HCT116 (cell line): ENCODE results near the gene RNF113B. TPM values are rescaled to one million over a fixed set of nuclear protein-coding genes. Genes with fewer than 3 reads are reported as not detected.

Source experiments
- ATAC-seq: fragments of 200-7000 bp; cut with Tn5 transposase; 2 replicates; pipeline ENCODE4 v1.9.1; 2020; ENCODE audit warnings: mild to moderate bottlenecking, moderate library complexity
- BruUV-seq: library from RNA; stranded (reverse); fragments of 400-500 nt; replicated peaks from 2 replicates; lab custom pipeline; 2021; lab: Mats Ljungman, UMichigan
- CTCF ChIA-PET: fragments of 300-600 bp; sonication (Branson Sonifier 250); formaldehyde crosslinking; loops from one replicate; lab custom pipeline; 2021; ENCODE audit warnings: antibody characterized with exemption; lab: Charles Lee
- POLR2A ChIA-PET: fragments of 300-600, 350-600 bp; sonication (Branson Sonifier 250); formaldehyde crosslinking; loops from one replicate; lab custom pipeline; 2021; ENCODE audit warnings: antibody characterized with exemption; lab: Charles Lee
- RAD21 ChIA-PET, 2 experiments: fragments of 300-600 bp; sonication (Branson Sonifier 250); formaldehyde crosslinking; loops; one replicate each; lab custom pipeline; 2023; ENCODE audit warnings: low total read pairs in 2 of 2; ENCODE audit not compliant: uncharacterized antibody in 2 of 2, unreplicated experiment in 2 of 2, low non-redundant PET in 1 of 2; lab: Charles Lee
- DNase-seq: peaks from one replicate; pipeline ENCODE4 v3.0.0-alpha.2; 2010; ENCODE audit warnings: low read depth, low spot score
- H2AFZ ChIP-seq: fragments of 200-600 bp; shearing (Covaris generic), sonication (generic); 2 replicates; pipeline ENCODE4 v1.6.1; 2017; ENCODE audit warnings: low read depth, mixed run types, mixed read lengths, antibody characterized with exemption, low read length; ENCODE audit not compliant: poor library complexity, severe bottlenecking
- H3K27ac ChIP-seq: 2 replicates; pipeline ENCODE4 v1.5.1; 2012; ENCODE audit warnings: low read depth, low read length
- H3K27me3 ChIP-seq: fragments of 200-600 bp; sonication (generic); 2 replicates; pipeline ENCODE4 v1.6.1; 2016; ENCODE audit warnings: mixed run types, low read length, mixed read lengths; ENCODE audit not compliant: insufficient read depth
- H3K36me3 ChIP-seq, 2 experiments: fragments of 200-500 bp in 1 of 2; fragments of 200-600 bp in 1 of 2; sonication (Bioruptor generic) in 1 of 2; sonication (generic) in 1 of 2; 2 replicates each; pipeline versions ENCODE4 v1.5.1 to v1.6.1; 2014 to 2016; ENCODE audit warnings: low read length in 2 of 2, inconsistent platforms in 1 of 2, mixed read lengths in 1 of 2, mixed run types in 1 of 2; ENCODE audit not compliant: insufficient read depth in 2 of 2, control insufficient read depth in 1 of 2
- H3K4me1 ChIP-seq, 2 experiments: fragments of 200-600 bp in 1 of 2; sonication (generic) in 1 of 2; 2 replicates each; pipeline versions ENCODE4 v1.5.1 to v1.6.1; 2012 to 2017; ENCODE audit warnings: low read length in 2 of 2, inconsistent platforms in 1 of 2, mild to moderate bottlenecking in 1 of 2, mixed read lengths in 1 of 2, mixed run types in 1 of 2, moderate library complexity in 1 of 2; ENCODE audit not compliant: insufficient read depth in 2 of 2, control insufficient read depth in 1 of 2
- H3K4me2 ChIP-seq: fragments of 200-600 bp; sonication (generic); 2 replicates; pipeline ENCODE4 v1.6.1; 2017; ENCODE audit warnings: mixed run types, low read length, mixed read lengths
- H3K4me3 ChIP-seq, 2 experiments: fragments of 200-600 bp in 1 of 2; sonication (generic) in 1 of 2; replicated peaks in 1 of 2; 2 replicates each; pipeline ENCODE4 v1.5.1; 2011 to 2016; ENCODE audit warnings: low read length in 2 of 2, control low read depth in 1 of 2, low read depth in 1 of 2, mild to moderate bottlenecking in 1 of 2, mixed read lengths in 1 of 2, mixed run types in 1 of 2
- H3K79me2 ChIP-seq: fragments of 200-600 bp; sonication (generic); 2 replicates; pipeline ENCODE4 v1.6.1; 2017; ENCODE audit warnings: mild to moderate bottlenecking, mixed run types, low read length, moderate library complexity, mixed read lengths; ENCODE audit not compliant: insufficient read depth
- H3K9ac ChIP-seq: fragments of 200-600 bp; sonication (generic); 2 replicates; pipeline ENCODE4 v1.6.1; 2016; ENCODE audit warnings: low read length, mixed read lengths
- H3K9me2 ChIP-seq: fragments of 200-600 bp; sonication (generic), shearing (Covaris generic); 2 replicates; pipeline ENCODE4 v1.6.1; 2017; ENCODE audit warnings: mixed run types, mild to moderate bottlenecking, moderate library complexity; ENCODE audit not compliant: insufficient read depth
- H3K9me3 ChIP-seq, 2 experiments: fragments of 200-500 bp in 1 of 2; fragments of 200-600 bp in 1 of 2; sonication (Bioruptor generic) in 1 of 2; sonication (generic) in 1 of 2; 2 replicates each; pipeline ENCODE4 v1.6.1; 2014 to 2017; ENCODE audit warnings: low read length in 2 of 2, mixed read lengths in 2 of 2, inconsistent platforms in 1 of 2, low read depth in 1 of 2, mild to moderate bottlenecking in 1 of 2, mixed run types in 1 of 2, moderate library complexity in 1 of 2; ENCODE audit not compliant: control insufficient read depth in 1 of 2, insufficient read depth in 1 of 2
- H4K20me1 ChIP-seq: fragments of 200-600 bp; sonication (generic), shearing (Covaris generic); 2 replicates; pipeline ENCODE4 v1.6.1; 2017; ENCODE audit warnings: mixed run types, mild to moderate bottlenecking, moderate library complexity; ENCODE audit not compliant: insufficient read depth
- EGR1 ChIP-seq: IDR thresholded peaks from 2 replicates; pipeline ENCODE4 v1.6.1; 2012; ENCODE audit warnings: low read depth
- EZH2 ChIP-seq: fragments of 200-600 bp; sonication (generic); IDR thresholded peaks from 2 replicates; pipeline ENCODE4 v1.6.1; 2017; ENCODE audit warnings: antibody characterized with exemption, mixed run types
- MAX ChIP-seq: IDR thresholded peaks from 2 replicates; pipeline ENCODE4 v1.6.1; 2012
- POLR2AphosphoS5 ChIP-seq: IDR thresholded peaks from 2 replicates; pipeline ENCODE4 v1.6.1; 2011; ENCODE audit warnings: mild to moderate bottlenecking, low read depth, low read length, moderate library complexity
- RAD21 ChIP-seq: IDR thresholded peaks from 2 replicates; pipeline ENCODE4 v1.6.1; 2012; ENCODE audit warnings: low read depth, mild to moderate bottlenecking
- SP1 ChIP-seq: IDR thresholded peaks from 2 replicates; pipeline ENCODE4 v1.6.1; 2012; ENCODE audit warnings: low read depth
- intact Hi-C: fragments of 100-400 bp; cut with micrococcal nuclease; formaldehyde crosslinking; loops from 2 replicates; pipeline ENCODE4 v1.10.0; 2022
- total RNA-seq: library from RNA; stranded (reverse); gene quantifications from one replicate; pipeline ENCODE4 v1.2.1, GENCODE V29; 2021; ENCODE audit not compliant: unreplicated experiment

The RNF113B gene
- total RNA-seq, 1 experiment from 2014 or later, result not detected

- BruUV-seq, result no TSS peak
- TF ChIP-seq MAX (peak; percentile 55), EGR1 (peak; percentile 62), POLR2AphosphoS5 (peak; percentile 36), EZH2 (no peak), RAD21 (peak; percentile 34)
- ChIA-PET CTCF (no interaction called here), RAD21 (no interaction called here), POLR2A (no interaction called here)
- Histone ChIP-seq H3K4me3 (peak within 1 kb of the TSS; percentile 51 to 72), H3K79me2 (peaks cover 16% of the 10 kb centered on the region), H4K20me1 (peaks cover 4% of the 10 kb centered on the region; the same call in 1 of the 2 replicates), H3K9ac (peak within 1 kb of the TSS; percentile 65), H3K9me2 (no peaks in the 10 kb centered on the region), H3K4me2 (peak within 1 kb of the TSS; percentile 90), H3K27me3 (no peaks in the 10 kb centered on the region), H3K9me3 (no peaks in the 10 kb centered on the region), H3K36me3 (no peaks in the 10 kb centered on the region), H2AFZ (peak within 1 kb of the TSS; percentile 74), H3K27ac (peak within 1 kb of the TSS; percentile 64; the same call in 1 of the 2 replicates), H3K4me1 (peaks cover 34 to 45% of the 10 kb centered on the region in 2 experiments)
- peak; percentile 89 for ATAC-seq
- intact Hi-C loops, result loop anchor here (2.0 to 10.0 kb wide), 2 partner anchors 288 to 532 kb away; no protein-coding TSS in a partner anchor
- peak; percentile 27 for DNase-seq
These were observed 34.5 kb downstream of the RNF113B start, which contains the start of gene FARP1 for GRCh38 chr13:98142380-98143156. Gene FARP1 (plus strand): TSS chr13:98143094. CDS start chr13:98213243, 70,149 bp downstream.

GRCh38 chr13:98141509-98142379 is 35.3 kb downstream of the RNF113B start:
- H4K20me1 ChIP-seq, result no peaks in the 10 kb centered on the region
- peaks cover 25 to 37% of the 10 kb centered on the region in 2 experiments for H3K4me1 ChIP-seq
- peak overlapping the region; percentile 55; the same call in 1 of the 2 replicates for H3K9ac ChIP-seq
- no peak for TF ChIP-seq SP1
- H3K9me3 ChIP-seq, result no peaks in the 10 kb centered on the region
- ChIA-PET RAD21 (no interaction called here), CTCF (no interaction called here), POLR2A (no interaction called here)
- no peaks in the 10 kb centered on the region for H3K9me2 ChIP-seq
- intact Hi-C loops, result loop anchor here (2.0 to 10.0 kb wide), 2 partner anchors 289 to 533 kb away; no protein-coding TSS in a partner anchor
- ATAC-seq, result no peak
- H3K27ac ChIP-seq, result peak overlapping the region; percentile 64; the same call in 1 of the 2 replicates
- H3K27me3 ChIP-seq, result no peaks in the 10 kb centered on the region
- no peaks in the 10 kb centered on the region for H3K36me3 ChIP-seq
- H3K4me3 ChIP-seq, result peak overlapping the region in 1 of 2 experiments; percentile 61; a peak in 3 of 4 replicates
- BruUV-seq, result no TSS peak
- H3K79me2 ChIP-seq, result peaks cover 9% of the 10 kb centered on the region
- peak overlapping the region; percentile 74 for H2AFZ ChIP-seq
- DNase-seq, result no peak
- H3K4me2 ChIP-seq, result peak overlapping the region; percentile 90
